ENCODE results near the gene DIPK1C. TPM values are rescaled to one million over a fixed set of nuclear protein-coding genes. Genes with fewer than 3 reads are reported as not detected.

Gene DIPK1C
- total and polyA plus RNA-seq, 2 of the 4 experiments (the other 2 are of a cell fraction), result not detected

DNA sequence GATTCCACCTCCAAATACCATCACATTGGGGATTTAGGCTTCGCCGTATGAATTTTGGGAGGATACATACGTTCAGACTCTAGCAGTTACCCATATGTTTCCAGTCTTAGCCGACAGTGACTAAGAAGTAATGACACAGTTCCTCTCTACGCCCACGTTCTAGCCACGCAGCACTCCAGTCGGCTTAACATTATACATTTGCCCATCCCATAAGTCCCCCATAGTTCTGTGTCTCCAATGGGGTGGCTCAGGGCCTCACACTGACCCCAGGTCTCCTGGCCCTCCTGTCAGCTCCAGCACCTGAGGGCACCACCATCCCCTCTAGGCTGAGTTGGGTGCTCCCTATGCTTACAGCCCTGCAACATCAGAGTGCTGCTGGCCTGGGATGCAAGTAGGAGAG, 20.7 kb upstream of the DIPK1C start:
- ATAC-seq (ENCODE audit: low read depth), result no peak
- H3K79me1 ChIP-seq (ENCODE audit: low read depth in 1 of 2, low read length in 2 of 2), result no peaks in the 10 kb centered on the region
- no peak overlapping the region for H2BK15ac ChIP-seq (ENCODE audit: low read depth, low read length)
- intact Hi-C loops (cut with micrococcal nuclease), result loop anchor here (5.0 kb wide), 1 partner anchor 125 kb away; no protein-coding TSS in a partner anchor
- WGBS, 2 experiments (ENCODE audit: extremely low coverage in 2 of 2, insufficient read length in 1 of 2), result 77% methylated on average over 3 of the region's 8 CpGs; no CpG with 5 or more reads in 1 of the 2 experiments
- no peaks in the 10 kb centered on the region for H3K4me1 ChIP-seq (ENCODE audit: control insufficient read depth, insufficient read depth, low read length)
- H3K9me1 ChIP-seq (ENCODE audit: insufficient read depth, low read length), result no peaks in the 10 kb centered on the region
- H3K9ac ChIP-seq (ENCODE audit: low read depth, low read length), result no peak overlapping the region
- no peak overlapping the region for H3K4me2 ChIP-seq (ENCODE audit: low read depth, low read length)
- in situ Hi-C loops (cut with MboI; ENCODE audit: low sequenced_read_pairs), result loop anchor here (10.0 kb wide), 1 partner anchor 123 kb away; no protein-coding TSS in a partner anchor
- no peak overlapping the region for H3K4me3 ChIP-seq (ENCODE audit: insufficient read depth, low read depth, low read length)
- TF ChIP-seq NFE2L2 (IDR thresholded peaks at IDR 0.05; ENCODE audit: low read depth, low read length) (no peak), RCOR1 (IDR thresholded peaks at IDR 0.05; ENCODE audit: insufficient replicate concordance, low read length) (no peak), MAZ (IDR thresholded peaks at IDR 0.05; ENCODE audit: borderline replicate concordance, low read depth, low read length) (no peak), FOS (IDR thresholded peaks at IDR 0.05; ENCODE audit: low read depth, low read length) (no peak)
- TF ChIP-seq, protein P1, sequence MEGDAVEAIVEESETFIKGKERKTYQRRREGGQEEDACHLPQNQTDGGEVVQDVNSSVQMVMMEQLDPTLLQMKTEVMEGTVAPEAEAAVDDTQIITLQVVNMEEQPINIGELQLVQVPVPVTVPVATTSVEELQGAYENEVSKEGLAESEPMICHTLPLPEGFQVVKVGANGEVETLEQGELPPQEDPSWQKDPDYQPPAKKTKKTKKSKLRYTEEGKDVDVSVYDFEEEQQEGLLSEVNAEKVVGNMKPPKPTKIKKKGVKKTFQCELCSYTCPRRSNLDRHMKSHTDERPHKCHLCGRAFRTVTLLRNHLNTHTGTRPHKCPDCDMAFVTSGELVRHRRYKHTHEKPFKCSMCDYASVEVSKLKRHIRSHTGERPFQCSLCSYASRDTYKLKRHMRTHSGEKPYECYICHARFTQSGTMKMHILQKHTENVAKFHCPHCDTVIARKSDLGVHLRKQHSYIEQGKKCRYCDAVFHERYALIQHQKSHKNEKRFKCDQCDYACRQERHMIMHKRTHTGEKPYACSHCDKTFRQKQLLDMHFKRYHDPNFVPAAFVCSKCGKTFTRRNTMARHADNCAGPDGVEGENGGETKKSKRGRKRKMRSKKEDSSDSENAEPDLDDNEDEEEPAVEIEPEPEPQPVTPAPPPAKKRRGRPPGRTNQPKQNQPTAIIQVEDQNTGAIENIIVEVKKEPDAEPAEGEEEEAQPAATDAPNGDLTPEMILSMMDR (conservative IDR thresholded peaks at IDR 0.05; ENCODE audit: low read depth, low read length), result no peak
- H3K27me3 ChIP-seq (ENCODE audit: control insufficient read depth, insufficient read depth, low read length), result peaks cover 18% of the 10 kb centered on the region
- no peak overlapping the region for H2AK9ac ChIP-seq (replicated peaks; ENCODE audit: low read depth, low read length, poor library complexity)
- H4K8ac ChIP-seq (ENCODE audit: low read depth in 2 of 2, low read length in 2 of 2), result no peak overlapping the region
- no peak overlapping the region for H2AFZ ChIP-seq (replicated peaks; ENCODE audit: low read length, poor library complexity)
- H2BK120ac ChIP-seq (ENCODE audit: low read depth, low read length), result no peak overlapping the region
- no peaks in the 10 kb centered on the region for H3K9me3 ChIP-seq (ENCODE audit: control insufficient read depth, insufficient read depth, low read length)
- no peak overlapping the region for H2BK20ac ChIP-seq (ENCODE audit: low read depth, low read length)
- H3K27ac ChIP-seq (ENCODE audit: insufficient read depth, low read length), result no peak overlapping the region
- H2BK5ac ChIP-seq (ENCODE audit: low read depth, low read length, poor library complexity, severe bottlenecking), result no peak overlapping the region
- H4K20me1 ChIP-seq (ENCODE audit: insufficient read depth, low read length), result no peaks in the 10 kb centered on the region
- H3K23ac ChIP-seq (ENCODE audit: low read depth, low read length), result no peak overlapping the region
- no peak overlapping the region for H2AK5ac ChIP-seq (ENCODE audit: low read depth, low read length)
- no peaks in the 10 kb centered on the region for H3K36me3 ChIP-seq (ENCODE audit: control insufficient read depth, insufficient read depth, low read length)
- DNase-seq, result no peak
- H4K91ac ChIP-seq (ENCODE audit: insufficient read depth, low read depth, low read length), result no peak overlapping the region
- dilution Hi-C loops (cut with HindIII; ENCODE audit: low sequenced_read_pairs, unreplicated experiment), result no loop called here
- no TSS peak for BruUV-seq (replicated peaks)
- ChIA-PET CTCF (no interaction called here), POLR2A (ENCODE audit: unreplicated experiment) (no interaction called here)
- H3K56ac ChIP-seq (ENCODE audit: extremely low read depth, insufficient read depth, low read length), result no peak overlapping the region
- H3K18ac ChIP-seq (ENCODE audit: low read depth, low read length), result no peak overlapping the region
- H3K4ac ChIP-seq (ENCODE audit: low read depth, low read length), result no peak overlapping the region
- H3K14ac ChIP-seq (replicated peaks; ENCODE audit: low read depth, low read length), result no peak overlapping the region
- no peak overlapping the region for H4K5ac ChIP-seq (ENCODE audit: low read depth, low read length)

Data from IMR-90 (cell line).